CD4-positive, alpha-beta T cell treated with Interleukin-4 for 4 hours (primary cell): ENCODE measurements around the gene NPLOC4.

Experiments used
- DNase-seq: peaks from one replicate; pipeline ENCODE4 v3.0.0-alpha.2; 2020

Gene NPLOC4

DNA sequence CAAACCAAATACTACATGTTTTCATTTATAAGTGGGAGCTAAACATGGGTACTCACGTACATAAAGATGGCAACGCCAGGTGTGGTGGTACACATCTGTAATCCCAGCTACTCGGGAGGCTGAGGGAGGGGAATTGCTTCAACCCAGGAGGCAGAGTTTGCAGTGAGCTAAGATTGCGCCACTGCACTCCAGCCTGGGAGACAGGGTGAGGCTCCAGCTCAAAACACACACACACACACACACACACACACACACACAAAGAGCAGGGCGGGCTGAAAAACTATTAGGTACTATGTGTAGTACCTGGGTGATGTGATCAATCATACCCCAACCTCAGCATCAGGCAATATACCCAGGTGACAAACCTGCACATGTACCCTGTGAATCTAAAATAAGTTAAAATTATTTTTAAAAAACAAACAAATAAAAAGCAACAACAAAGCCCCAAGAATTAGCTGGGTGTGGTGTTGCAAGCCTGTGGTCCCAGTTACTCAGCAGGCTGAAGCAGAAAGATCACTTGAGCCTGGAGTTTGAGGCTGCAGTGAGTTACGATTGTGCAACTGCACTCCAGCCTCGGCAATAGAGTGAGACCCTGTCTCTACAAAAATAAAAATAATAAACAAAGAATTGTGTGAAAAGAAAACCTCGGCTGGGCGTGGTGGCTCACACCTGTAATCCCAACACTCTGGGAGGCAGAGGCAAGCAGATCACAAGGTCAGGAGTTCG, 72.9 kb downstream of the NPLOC4 start:
- no peak for DNase-seq

DNA sequence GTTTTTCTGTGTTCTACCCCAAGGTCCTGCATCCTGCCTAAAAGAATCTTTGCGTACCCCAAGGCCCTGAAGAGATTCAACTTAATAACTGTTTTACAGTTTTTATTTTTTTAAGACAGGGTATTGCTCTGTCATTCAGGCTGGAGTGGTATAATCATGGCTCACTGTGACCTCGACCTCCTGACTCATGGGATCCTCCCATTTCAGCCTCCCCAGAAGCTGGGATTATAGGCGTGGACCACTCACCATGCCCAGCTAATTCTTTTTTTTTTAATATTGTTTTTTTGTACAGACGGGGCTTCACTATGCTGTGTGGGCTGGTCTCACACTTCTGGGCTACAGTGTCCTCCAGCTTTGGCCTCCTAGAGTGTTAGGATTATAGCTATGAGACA, 75.4 kb downstream of the NPLOC4 start:
- DNase-seq: no peak

DNA sequence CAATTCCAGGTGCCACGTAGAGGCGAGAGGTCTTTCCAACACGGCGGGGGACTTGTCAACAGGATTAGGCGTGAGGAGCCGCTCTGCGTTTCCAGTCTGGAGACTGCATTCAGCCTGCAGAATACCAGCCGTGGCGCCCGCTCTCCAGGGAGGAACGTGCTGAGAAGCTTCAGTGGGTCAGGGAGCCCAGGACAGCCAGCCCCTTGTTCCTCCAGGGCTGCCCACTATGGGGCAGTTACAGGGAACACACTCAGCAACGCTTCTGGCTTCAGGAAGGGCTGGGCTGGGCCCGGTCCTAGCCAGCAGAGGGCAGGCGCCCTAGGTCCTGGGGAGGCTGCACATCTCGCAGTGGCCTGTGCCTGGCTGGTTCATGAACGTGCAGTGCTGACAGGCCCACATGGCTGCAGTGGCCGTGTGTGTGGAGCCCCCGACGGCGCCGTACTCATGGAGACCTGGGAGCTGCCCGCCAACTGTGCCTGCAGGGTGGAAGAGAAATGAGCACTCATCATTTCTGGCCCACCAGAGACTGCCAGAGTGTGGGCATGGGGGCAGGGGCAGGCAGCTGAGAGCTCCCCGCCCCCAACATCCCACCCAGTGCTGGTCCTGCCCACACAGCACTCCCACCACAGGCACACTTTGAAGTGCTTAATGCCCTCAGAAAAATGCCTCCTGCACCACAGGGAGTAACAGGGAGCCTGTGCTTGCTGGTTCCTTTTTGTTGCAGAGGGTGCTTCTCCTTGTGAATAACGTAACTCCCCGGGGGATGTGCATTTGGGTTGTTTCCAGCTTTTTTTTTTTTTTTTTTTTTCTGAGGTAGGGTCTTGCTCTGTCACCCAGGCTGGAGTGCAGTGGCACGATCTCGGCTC, 77.7 kb downstream of the NPLOC4 start:
- no peak for DNase-seq

DNA sequence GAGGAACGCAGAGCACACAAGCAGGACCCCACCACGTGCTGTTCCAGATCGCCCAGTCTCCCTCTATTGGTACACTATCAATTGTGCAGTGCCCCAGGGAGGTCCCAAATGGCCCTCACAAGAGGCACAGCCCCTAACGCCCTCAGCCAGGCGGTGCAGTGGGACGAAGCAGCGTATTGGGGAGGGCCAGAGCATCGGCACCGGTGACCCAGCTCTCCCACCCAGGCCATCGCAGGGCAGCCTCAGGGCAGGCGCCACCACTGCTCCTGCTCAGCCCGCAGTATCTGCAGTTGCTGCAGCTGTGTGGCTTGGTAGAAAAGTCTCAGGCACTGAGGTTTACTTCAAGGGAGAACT, 78.8 kb downstream of the NPLOC4 start:
- DNase-seq: no peak

DNA sequence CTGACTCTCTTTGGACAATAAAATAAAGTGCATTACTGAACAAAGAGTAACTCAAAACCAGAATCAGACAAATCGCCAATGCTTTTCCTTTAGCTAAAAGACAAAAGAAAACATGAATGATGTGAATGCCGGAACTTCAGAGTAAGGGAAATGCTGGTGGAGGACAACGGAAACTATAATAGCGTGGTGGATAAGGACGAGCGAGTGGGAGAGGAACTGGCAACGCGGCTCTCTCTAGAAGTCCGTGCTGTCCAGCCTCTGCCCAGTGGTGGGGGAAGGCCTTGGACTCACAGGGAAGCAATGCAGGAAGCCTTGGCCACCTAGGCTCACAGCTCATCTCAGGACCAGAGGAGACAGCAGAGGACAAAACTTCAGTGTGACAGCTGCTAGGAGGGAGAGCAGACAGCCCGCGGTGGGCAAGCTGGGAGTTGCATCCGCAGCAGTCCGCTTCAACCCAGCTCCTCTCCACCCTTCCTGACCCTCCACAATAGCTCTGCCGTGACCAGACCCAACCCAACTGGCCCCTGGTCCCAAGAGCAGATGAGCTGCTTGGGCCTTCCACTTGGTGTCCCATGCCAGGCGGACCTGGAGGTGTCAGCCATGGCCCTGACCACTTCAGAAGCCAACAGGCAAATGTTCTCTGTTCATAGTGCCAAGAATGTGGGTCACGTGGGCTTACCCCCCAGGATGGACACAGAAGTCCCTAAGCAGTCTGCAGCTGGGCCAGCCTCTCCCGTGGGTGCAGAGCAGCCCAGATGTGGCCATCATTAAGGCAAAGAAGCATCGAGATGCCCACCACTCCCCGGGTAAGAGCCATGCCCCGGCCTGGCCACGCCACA, 79.4 kb downstream of the NPLOC4 start:
- DNase-seq: no peak

DNA sequence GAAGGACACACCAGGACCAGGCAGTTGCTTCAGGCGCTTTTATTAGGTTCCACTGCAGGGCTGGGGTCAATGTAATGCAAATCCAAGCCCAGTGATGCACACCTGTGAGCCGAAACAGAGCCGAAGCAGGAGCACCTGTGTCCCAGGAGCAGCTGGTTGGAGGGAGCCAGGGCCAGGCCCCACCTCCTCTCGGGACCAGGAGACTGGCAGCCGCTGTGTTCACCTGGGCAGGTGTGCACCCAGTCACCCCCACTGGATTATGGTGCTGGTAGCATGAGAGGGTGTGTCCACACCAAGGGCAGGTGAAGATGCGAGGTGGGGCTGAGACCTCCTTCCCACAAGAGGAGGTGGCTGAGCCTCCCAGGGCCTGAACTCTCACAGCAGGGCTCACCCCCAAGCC, 80.0 kb downstream of the NPLOC4 start:
- no peak for DNase-seq

DNA sequence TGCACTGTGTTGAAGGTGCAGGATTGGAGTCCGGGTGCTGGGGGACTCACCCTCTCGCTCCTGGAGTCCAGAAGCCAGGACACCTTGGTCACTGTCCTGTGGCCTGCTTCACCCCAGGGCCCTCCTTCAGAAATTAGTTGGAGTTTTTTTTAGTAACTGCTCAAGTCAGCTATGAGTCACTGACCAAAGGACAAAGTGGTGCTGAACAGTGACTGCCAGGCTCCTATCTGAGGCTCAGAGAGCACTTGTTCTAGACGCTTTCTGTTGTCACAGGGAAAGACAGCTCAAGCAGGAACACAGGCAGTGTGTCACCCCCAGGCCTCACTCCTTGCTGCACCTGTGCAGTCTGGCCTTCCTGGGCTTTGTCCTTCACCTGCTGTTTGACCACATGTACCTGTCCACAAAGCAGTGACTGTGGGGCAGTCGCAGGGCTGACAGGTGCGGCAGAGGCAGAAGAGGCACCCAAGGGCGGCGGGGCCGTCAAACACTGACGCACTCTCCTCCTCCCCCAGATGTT, 80.7 kb downstream of the NPLOC4 start:
- DNase-seq: no peak

DNA sequence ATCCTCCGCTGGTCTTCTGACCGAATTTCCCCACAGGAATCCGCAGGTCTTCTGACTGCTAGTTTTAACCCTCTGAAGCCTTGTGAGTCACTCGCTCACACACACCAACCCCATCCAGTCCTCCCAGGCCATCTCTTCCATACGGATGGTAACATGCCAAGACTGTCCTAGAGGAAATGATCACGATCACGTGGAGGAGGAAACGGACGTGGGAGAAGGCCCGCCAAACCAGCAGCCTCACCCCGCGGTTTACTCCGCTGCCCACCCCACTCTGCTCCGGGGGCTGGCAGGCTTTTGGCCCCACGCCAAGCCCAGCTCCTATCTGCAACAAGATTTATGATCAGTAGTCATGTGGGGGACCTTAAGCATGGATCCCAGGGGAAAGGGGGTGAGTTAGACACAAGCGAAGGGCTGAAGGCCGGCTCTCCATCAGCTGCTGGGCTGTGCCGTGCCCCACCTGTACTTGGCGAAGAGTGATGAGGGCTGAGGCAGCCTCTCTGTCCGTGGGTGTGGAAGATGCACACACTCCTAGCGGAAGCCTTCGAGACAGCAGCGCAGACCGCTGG, 83.2 kb downstream of the NPLOC4 start:
- DNase-seq: no peak

DNA sequence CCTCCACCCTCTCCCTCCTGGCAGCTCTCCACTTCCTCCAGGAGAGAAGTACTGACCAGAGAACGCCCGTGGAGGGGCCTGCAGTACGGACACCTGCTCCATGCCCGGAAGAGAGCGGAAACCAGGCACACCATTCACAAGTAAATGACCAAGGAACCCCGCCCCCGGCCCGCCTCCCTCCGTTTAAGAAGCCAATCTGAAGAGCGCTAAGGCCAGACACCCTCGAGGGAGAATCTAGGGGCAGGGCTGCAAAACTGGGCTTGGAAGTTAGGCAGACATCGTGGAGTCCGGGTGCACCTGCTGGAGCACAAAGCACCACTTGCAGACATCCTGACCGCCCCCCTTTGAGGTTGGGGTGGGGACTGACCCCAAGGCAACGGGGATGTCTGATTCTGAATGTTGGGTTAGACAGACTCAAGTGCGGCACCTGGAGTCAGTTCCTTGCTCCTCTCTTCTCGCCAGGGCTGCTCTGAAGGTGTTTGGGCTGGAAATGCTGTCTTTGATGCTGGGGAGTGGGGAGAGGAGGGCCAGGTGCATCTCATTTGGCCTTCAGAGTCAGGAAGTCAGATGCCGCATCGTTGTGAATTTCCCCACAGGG, 83.8 kb downstream of the NPLOC4 start:
- DNase-seq: peak; percentile 66

DNA sequence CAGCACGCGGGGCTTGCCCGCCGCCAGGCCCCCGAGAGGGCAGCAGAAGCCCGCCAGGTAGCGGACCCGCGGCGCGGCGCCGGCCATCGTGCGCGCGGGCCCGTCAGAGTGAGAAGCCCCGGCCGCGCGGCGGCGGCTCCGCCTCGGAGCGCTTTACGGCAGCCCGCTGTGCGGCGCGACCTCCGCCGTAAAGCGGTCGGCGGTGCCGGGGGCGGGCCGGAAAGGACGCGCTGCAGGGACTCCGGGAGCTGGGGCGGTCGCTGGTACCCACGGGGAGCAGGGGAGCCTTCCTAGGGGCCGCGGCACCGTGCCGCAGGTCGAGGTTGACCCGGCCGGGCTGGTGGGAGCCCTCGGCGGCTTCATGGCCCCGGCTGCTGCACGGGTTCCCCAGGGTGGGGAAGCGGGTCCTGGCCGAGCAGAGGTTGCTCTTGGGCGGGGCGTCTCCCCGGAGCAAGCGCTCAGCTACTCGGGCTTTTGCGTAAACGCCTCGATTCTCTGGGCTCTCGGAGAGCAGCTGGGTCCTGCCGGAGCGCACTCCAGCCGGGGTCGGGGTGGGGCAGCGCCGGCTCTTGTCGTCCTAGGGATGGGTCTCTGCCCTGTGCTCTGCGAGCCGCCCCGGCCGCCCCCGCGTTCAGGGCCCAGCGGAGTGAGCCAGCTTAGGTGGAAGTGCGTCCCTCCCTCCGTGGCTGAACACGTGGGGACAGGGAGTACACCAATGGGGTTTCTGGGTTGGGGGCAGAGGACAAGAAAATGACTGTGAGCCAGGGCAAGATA, 84.5 kb downstream of the NPLOC4 start, which contains the start of gene FAAP100:
FAAP100 (minus strand) TSS at position 110 of the 774 bp plus-strand sequence; CDS start at position 87, 23 bp downstream.
- DNase-seq: peak; percentile 67

DNA sequence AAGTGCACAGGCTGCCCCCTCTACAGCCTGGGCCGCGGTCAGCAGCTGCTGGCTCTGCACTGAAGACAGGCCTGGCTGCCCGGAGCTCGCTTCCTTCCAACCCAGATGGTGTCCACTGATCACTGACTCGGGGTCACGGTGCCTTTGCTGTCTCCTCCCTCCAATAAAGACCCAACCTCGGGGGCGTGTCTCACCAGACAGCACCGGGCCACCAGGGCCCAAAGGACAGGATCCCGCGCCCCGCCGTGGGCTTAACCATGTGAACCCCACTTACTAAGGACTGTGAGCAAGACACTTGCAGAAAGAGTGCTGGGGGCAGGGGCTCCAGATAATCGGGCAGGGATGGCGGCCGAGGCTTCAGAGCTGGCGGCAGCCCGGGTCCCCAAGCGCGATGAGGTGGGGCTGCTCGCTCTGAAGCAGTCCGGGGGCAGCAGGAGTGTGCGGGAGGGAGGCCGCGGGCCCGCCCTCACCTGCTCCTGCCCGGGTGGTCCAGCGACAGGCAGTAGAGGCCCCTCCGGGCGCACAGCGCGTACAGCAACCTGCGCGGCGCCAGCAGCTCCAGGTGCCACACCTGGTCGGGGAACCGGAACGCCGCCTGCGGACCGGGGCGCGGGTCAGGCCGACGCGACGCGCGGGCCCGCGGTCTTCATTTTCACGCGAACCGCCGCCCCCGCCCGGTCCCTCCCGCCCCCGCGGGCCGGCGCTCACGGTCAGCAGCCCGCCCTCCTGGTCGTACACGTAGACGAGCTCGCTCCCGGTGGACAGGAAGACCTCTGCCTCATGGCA, 85.3 kb downstream of the NPLOC4 start:
- no peak for DNase-seq

DNA sequence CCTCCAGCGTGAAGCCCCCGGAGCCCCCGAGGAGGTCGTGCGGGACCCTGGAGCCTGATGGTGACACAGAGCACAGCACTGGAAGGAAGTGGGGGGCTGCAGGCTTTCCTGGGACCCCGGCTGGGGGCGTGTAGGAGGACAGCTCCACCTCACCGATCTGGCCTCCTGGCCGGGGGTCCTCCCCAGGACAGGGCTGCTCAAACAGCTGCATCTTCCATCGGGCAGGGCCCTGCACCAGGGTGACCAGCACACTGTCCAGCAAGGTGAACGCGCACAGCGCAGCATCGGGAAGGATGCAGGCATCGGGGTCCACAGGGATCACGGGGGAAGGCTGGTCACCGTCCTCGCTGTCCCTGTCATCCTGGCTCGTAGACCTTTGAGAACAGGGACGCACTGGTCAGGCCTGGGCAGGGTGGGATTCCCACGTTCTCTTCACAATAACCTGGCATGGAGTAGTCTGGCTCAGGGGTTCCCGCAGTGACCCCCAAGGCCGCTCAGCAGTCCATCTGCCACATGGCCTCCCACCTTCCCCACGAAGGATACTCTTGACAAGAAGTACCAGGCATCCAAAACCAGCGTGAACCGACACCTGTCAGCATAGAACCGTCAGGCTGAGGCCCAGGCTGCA, 86.0 kb downstream of the NPLOC4 start:
- no peak for DNase-seq

DNA sequence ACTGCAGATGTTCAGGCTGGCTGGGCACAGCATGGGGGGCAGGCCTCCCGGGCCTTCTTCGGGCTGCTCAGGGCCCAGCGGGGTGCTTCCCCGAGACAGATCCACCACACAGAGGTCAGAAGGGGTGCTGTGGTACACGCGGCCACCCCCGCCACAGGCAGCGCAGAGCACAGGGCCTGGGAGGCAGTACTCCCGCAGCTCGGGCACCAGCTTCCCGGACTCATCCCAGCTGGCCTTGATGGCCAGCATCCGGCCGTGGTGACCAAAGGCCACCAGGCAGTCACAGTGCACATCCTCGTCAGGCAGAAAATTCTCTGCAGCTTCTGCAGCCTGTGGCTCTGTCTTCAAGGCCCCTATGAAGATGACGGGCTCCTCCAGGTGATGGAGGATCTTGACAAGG, 86.6 kb downstream of the NPLOC4 start:
- no peak for DNase-seq

DNA sequence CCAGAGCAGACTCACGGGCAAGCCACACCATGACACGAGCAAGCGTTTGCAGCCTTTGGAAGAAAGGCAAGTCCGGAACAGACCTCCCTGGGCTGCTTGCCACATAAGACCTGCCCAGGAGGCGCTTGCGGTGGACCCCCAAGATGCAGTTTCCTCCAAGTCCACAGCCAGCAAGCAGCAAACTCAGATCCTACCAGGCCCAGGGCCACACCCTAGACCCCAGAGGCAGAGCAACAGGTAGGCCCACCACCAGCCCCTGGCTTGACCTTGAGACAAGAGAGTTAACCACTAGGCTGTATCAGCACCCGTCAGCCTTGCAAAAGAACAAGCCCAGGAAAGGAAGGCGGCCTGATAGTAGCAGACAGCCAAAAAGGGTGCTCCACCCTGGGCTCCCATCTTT, 87.1 kb downstream of the NPLOC4 start:
- no peak for DNase-seq

DNA sequence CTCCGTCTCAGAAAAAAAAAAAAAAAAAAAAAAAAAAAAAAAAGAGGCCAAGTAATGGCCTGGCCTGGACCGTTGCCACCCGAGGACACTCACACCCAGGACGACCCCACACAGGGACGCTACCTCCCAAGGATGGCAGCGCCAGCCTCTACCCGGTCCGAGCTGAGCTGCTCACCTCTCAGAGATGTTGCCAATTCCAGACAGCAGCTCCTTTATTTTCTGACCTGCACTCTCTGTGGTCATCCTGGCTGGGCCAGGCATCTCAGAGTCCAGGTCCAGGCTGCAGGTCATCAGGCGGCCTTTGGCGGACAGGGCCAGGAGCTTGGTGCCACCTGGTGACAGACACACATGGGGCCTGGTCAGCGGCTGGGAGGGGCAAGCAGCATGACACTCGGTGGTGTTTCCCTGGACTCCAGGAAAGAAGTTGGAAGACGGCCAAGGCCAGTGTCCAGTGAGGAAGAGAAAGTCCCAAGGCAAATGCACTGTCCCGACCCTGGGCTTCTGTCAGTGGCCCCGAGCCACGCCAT, 87.8 kb downstream of the NPLOC4 start:
- no peak for DNase-seq

DNA sequence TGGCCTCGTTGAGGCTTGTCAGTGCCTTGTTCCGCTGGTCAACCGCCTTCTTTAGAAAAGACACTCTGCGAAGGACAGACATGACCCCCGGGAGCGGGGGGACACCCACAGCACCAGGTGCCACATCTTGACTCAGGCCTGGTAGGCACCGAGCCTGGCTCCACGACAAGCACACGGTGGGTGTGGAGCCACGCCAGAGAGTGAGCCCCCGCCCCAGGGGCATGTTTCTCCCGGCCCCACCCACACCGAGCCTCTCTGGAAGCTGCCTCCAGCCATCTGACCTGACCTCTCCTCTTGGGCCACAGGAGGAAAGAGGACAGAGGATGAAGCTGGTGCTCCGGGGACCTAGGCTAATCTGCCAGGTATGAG, 89.3 kb downstream of the NPLOC4 start:
- no peak for DNase-seq

DNA sequence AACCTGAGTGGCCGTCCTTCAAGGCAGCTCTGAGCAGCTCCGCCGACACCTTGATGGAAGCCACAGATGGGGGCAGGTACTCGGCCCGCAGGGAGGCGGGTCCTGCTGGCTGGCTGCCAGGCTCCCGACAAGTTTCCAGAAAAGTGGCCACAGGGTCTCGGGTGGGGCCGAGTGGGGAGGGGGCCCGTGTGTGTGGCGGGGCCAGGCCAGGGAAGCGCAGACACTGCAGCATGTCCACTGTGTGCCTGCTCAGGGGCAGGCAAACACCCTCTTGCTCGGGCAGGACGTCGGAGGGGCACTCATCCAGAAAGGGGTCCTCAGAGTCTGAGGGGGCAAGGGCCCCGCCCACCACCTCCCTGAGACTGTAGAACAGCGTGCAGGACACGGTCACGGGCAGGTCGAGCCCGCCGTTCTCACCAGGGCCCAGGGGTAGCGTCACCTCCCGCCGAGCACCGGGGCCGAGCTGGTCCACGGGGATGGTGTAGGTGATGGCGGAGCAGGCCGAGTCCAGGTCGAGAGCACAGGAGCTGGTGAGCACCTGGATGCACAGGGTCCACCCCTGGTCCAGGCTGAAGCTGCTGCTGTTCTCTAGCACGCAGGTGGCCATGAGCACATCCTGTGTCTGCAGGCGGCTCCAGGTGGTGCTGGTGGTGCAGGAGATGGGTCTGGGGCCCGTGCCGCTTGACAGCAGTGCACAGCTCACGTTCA, 89.9 kb downstream of the NPLOC4 start:
- no peak for DNase-seq

DNA sequence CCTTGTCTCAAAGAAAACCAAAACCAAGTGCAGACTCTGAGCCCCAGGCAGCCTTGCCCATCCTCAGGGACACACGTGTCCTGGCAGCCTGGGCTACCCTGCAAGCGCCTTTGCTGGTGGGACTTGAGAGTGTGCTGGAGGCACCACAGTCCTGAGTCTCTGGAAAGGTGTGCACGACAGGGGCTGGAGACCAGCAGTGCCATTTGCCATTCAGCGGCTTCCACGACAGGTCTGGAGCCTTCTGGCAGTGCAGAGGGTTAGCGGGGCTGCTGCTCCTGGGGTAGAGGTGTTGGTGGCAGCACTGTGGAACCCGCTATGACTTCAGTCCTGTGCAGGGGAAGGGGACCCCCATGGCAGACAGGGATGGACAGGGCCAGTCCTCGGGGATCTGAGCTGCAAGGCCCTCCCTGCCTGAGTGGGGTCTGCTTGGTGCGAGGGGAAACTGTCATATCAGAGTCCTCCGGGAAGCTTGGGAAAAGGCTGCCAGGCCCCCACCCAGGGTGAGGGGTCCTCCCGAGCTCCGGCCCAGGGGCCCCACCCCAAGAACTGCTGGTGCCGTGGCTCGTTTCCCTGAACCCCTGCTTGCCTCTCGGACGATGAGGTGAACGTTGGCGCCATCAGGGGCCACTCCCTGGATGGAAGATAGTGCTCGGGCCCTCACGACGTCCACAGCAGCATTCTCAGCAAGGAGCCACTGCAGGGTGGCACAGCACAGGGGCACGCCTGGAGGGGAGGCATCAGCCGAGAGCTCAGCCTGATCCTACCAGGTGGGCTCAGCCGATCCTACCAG, 91.6 kb downstream of the NPLOC4 start:
- no peak for DNase-seq
